ENCODE data around the gene SPOCK2.

Gene SPOCK2

GRCh38 chr10:72026278-72027111 lies 61.9 kb downstream of the SPOCK2 start:
- DNase-seq, result no peak

- no peak for DNase-seq
These were observed 62.5 kb downstream of the SPOCK2 start for GRCh38 chr10:72025832-72026231.

DNA sequence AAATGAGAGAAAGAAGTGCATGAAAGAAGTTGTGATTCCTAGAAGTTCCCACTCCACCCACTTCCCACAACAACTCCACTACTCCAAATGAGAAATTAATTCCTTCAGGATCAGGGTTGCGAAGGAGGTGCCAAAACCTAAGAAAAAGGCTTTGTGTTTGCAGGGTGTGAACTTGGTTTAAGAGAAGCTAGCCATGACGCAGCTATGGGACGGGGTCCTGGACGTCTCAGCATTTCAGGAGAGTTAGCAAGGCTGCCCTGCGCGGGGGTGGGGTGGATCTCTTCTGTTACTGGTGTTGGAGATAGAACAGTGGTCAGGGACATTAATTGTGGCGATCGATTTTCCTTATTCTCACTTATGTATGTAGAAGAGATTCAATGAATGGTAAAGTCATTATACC lies 63.0 kb downstream of the SPOCK2 start:
- no peak for DNase-seq

- no peak for DNase-seq
These were observed 63.8 kb downstream of the SPOCK2 start for GRCh38 chr10:72024596-72024995.

DNA sequence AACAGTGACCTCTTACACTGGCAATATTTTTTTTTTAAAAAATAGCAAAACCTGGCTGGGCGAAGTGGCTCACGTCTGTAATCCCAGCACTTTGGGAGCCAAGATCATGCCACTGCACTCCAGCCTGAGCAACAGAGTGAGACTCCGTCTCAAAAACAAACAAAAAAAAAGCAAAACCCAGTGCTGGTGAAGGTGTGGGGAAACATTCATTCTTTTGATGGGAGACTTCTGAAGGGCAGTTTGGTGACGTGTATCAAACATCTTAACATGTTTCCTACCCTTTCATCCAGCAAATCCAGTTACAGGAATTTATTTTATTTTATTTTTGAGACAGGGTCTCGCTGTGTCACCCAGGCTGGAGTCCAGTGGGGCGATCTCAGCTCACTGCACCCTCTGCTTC lies 66.1 kb downstream of the SPOCK2 start:
- DNase-seq, result no peak

GRCh38 chr10:72020914-72021809 lies 67.2 kb downstream of the SPOCK2 start:
- DNase-seq, result peak; percentile 12

- DNase-seq, result no peak
These were observed 69.1 kb downstream of the SPOCK2 start for GRCh38 chr10:72019085-72019876.

GRCh38 chr10:72016608-72017300 lies 71.6 kb downstream of the SPOCK2 start:
- no peak for DNase-seq

DNA sequence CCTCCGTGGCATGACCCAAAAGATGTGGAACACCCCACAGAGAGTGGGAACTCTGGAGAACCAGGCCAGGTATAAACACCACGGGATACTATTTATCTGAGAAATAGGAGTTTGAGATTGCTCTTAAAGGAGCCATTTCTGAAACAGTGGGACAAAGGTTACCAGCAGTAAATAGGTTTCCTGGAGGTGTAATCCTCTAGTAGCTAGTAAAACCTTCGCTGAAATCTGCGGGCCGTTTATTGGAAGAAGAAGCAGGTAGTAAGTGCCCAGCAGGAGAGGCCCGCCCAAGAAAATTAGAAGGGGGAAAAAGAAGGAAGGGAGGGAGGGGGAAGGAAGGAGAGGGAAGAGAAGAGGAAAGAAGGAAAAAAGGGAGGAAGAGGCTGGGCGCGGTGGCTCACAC lies 72.5 kb downstream of the SPOCK2 start:
- DNase-seq, result no peak

- DNase-seq, result no peak
These were observed 73.4 kb downstream of the SPOCK2 start for GRCh38 chr10:72014785-72015480.

DNA sequence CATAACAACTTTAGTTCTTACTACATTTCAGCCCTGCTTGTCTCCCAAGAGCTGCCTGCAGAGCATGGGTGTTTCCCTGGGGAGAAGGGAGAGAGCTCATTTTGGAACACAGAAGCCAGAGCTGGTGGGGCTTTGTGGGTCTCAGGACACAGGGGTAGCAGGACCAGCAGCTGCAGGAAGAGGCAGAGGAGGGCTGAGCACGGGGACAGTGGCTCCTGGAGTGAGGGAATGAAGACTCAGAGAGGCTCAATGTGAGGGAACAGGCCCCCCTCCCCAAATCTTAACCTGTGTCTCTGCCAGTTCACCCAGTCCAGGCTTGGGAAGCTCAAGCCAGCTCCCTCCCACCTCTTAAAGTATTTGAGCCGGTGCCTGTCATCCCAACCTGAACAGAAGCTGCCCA lies 74.2 kb downstream of the SPOCK2 start:
- DNase-seq, result no peak

DNA sequence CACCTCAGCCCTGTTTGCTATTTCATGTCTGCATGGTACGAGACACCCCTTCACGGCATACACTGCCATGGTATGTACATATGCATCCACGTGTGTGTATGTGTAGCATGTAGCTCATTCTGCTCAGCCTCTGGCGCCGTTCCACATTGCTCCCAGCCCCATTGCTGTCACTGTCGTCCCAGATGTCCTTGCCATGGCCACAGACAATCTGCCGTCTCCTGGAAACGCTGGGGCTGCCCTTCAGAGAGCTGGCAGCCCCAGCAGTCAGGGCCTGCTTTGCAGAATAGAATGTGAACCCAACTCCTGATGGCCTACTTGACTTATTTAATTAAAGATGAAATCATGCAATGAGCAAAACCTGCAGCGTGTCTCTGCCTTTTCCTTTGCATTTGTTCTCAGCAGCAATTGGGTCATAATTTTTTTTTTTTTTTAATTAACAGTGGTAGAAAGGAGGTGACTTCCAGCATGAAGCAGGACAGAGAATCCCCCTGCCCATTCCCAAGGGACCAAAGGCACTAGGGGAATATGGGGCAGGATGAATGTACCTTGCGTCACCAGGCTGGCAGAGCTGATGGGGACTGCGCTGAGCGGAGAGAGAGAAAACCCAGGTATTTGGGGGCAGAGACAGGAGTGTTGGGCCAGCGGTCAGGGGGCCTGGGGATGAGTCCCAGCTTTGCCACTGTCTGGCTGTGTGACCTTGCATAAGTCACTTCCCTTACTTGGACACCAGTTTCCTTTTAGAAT lies 75.0 kb downstream of the SPOCK2 start:
- DNase-seq, result no peak

- no peak for DNase-seq
These were observed 75.6 kb downstream of the SPOCK2 start for GRCh38 chr10:72012796-72013195.

DNA sequence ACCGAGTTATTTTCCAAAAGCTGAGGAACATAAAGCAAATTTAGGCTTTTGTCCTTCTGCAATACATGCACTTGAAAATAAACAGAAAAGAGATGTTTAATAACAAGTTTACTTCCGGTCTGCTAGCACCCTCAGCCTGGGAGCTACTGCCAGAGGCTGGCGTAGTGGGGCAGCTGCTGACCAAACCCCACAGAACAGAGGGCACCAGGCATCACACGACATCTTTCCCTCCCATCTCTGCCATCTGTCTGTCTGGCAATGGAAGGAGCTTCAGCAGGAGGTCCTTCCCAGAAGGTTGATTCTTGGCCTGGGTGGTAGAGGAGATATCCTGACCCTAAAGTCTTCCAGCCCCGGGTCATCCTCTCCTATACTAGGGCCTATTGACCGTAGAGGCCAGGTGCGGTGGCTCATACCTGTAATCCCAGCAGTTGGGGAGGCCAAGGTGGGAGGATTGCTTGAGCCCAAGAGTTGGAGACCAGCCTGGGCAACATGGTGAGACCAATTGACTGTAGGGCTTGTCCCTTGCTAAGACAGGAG lies 76.3 kb downstream of the SPOCK2 start:
- no peak for DNase-seq

DNA sequence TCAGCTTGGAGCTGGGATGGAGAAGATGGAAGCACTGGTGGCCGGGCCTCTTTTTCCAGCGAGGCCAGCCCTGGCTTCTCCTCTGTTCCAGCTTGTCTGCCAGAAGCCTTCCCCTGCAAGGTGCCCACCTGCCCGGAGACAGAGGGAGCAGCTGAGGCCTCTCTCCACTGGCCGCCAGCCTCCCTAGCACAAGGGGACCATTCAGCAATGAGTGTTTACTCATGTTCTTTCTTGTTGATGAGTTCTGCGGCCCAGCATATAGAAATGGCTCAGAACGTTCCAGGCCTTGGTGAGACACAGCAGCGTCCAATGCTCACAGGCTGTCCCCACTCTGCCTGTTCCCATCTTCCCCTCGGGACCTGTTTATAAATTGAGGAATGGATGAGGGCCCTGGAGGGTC lies 76.9 kb downstream of the SPOCK2 start:
- no peak for DNase-seq

DNA sequence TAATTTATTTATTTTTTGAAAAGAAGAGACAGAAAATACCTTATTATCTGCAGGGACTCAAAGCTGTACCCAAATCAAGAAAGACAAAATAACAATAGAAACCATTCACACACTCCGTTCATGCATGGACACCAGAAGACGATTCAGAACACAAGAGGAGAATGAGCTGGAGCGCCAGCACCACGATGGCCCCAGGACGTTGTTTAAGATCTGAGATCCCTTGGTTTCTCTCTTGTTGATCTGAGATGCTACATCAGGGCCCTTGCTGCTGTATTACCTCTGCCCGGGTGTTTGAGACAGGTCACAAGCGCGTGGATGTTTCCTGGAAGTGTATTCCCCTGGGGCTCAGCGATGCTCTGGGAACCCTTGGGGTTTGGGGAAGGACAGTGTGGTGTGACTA lies 77.3 kb downstream of the SPOCK2 start:
- no peak for DNase-seq

DNA sequence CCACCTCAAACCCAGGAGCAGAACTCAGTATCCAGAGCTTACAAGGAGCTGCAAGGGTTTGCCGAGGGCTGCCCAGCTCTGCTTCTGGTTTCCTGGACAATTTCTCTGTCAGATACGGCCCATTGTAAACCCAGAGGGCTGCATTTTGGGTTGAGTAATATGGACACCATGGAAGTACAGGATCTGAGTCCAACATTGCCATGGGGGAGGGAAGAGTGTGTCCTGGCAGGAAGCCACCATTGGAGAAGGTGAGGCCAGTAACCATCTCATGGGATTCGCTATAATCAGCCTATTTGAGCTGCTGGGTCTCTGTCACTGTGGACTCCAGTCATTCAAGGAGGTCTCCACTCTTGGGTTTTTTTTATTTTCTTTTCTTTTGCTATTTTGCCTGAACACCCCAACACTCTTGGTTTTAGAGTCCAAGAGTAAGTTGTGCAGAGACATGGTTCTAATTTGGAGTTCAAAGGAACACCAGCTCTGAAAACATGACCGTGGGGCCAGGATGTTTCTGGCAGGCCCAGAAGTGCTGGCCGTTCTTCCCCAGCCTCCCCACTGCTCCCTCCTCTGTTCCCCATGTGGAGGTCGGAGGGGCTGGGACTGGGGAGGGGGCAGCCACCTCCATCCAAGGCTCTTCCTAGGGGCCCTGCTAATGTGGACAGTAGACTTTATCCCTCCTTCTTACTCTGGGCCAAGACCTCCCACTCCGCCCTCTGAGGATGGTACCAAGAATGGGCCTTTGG lies 77.9 kb downstream of the SPOCK2 start:
- DNase-seq, result no peak

DNA sequence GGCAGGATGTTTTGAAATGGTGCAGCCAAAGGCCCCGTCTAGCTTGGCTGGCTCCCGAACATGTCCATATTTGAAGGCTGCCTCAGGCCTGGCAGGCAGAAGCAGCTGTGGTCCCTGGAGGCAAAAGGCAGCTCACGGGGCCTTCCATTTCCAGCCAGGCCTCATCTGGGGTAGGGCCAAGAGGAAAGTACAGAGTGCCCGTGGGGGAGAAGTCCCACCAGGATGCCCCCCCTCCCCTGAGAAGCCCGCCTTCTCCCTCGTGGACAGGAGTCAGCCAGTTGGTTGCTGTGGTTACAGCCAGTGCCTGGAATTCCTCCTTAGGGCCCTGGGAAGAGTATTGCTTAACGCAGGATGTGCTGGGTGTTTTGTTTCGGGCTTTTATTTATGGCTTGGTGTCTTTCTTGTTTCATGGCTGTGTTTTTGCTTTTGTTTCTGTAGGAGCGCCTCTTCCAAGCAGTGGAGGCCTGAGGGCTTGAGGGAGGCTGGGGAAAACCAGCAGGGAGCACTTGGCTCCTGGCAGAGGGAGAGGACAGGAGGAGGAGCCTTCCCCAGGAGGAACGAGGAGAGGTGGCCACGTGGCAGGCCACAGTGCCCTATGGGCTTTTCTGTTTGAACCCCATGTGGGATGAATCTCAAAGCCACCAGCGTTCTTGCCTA lies 78.8 kb downstream of the SPOCK2 start:
- no peak for DNase-seq

GRCh38 chr10:72009051-72009424 lies 79.3 kb downstream of the SPOCK2 start:
- no peak for DNase-seq

All from inflammatory macrophage treated with lipopolysaccharide for 4 hours (primary cell).